GM12891 (cell line): Measurements from ENCODE around the gene SUSD5.
"Not testable (repeated sequence)": the region's sequence is repeated elsewhere in the genome, so short reads cannot be mapped to it uniquely, and the experiment has no call there.

Experiments used
- DNase-seq: peaks from one replicate; pipeline ENCODE4 v3.0.0; 2011; ENCODE audit warnings: low spot score; ENCODE audit not compliant: insufficient read length
- FAIRE-seq: peaks from 2 replicates; lab custom pipeline; 2011; peaks lifted over from hg19 to GRCh38; lab: Jason Lieb, UNC
- PAX5 ChIP-seq: IDR thresholded peaks from 2 replicates; pipeline ENCODE4 v1.6.1; 2011; ENCODE audit warnings: low read length, moderate library complexity, mild to moderate bottlenecking; ENCODE audit not compliant: insufficient read depth, severe bottlenecking
- POLR2A ChIP-seq: IDR thresholded peaks from 2 replicates; pipeline ENCODE4 v1.6.1; 2011; ENCODE audit warnings: low read depth, low read length, control low read depth
- POLR2AphosphoS5 ChIP-seq: IDR thresholded peaks from 2 replicates; pipeline ENCODE4 v1.6.1; 2011; ENCODE audit warnings: low read depth, low read length, control low read depth
- POU2F2 ChIP-seq: IDR thresholded peaks from 2 replicates; pipeline ENCODE4 v1.6.1; 2011; ENCODE audit warnings: low read depth, mild to moderate bottlenecking, control low read depth, low read length, moderate library complexity
- SPI1 ChIP-seq: IDR thresholded peaks from 2 replicates; pipeline ENCODE4 v1.6.1; 2011; ENCODE audit warnings: low read depth, low read length, control low read depth
- TAF1 ChIP-seq: IDR thresholded peaks from 2 replicates; pipeline ENCODE4 v1.6.1; 2011; ENCODE audit warnings: low read depth, low read length, control low read depth

Gene SUSD5

GRCh38 chr3:33202711-33203457, 15.7 kb downstream of the SUSD5 start:
- TF ChIP-seq POLR2AphosphoS5, result no peak
- TF ChIP-seq POU2F2, result no peak
- TF ChIP-seq SPI1, result no peak
- TF ChIP-seq TAF1, result no peak
- no peak for TF ChIP-seq PAX5
- TF ChIP-seq POLR2A, result no peak
- FAIRE-seq, result no peak
- DNase-seq, result no peak

GRCh38 chr3:33201195-33201594, 17.4 kb downstream of the SUSD5 start:
- no peak for TF ChIP-seq PAX5
- TF ChIP-seq SPI1, result no peak
- TF ChIP-seq POLR2A, result no peak
- TF ChIP-seq POLR2AphosphoS5, result no peak
- DNase-seq (no peak), FAIRE-seq (no peak)

- TF ChIP-seq SPI1 (no peak), POLR2AphosphoS5 (no peak), TAF1 (no peak), POLR2A (no peak), POU2F2 (no peak), PAX5 (no peak)
- FAIRE-seq, result no peak
- DNase-seq, result no peak
Observed at GRCh38 chr3:33196538-33196937, 22.1 kb downstream of the SUSD5 start.

GRCh38 chr3:33194303-33194702, 24.3 kb downstream of the SUSD5 start:
- TF ChIP-seq POLR2AphosphoS5 (no peak), PAX5 (no peak), TAF1 (no peak), POLR2A (no peak), POU2F2 (no peak), SPI1 (no peak)
- DNase-seq (no peak), FAIRE-seq (no peak)

GRCh38 chr3:33187368-33187634, 31.3 kb downstream of the SUSD5 start:
- DNase-seq (no peak), FAIRE-seq (no peak)

GRCh38 chr3:33186524-33187367, 31.9 kb downstream of the SUSD5 start:
- DNase-seq, result no peak
- FAIRE-seq, result no peak
- TF ChIP-seq POLR2AphosphoS5, result no peak
- TF ChIP-seq POLR2A, result no peak
- TF ChIP-seq TAF1, result no peak

More at GRCh38 chr3:33187368-33187634, 31.3 kb downstream of the SUSD5 start:
- no peak for TF ChIP-seq POU2F2
- TF ChIP-seq POLR2A, result no peak
- TF ChIP-seq PAX5, result no peak
- no peak for TF ChIP-seq POLR2AphosphoS5
- no peak for TF ChIP-seq TAF1
- TF ChIP-seq SPI1, result no peak

- DNase-seq (no peak), FAIRE-seq (no peak)
- TF ChIP-seq TAF1 (no peak), PAX5 (no peak), POLR2AphosphoS5 (no peak), POU2F2 (no peak), SPI1 (no peak), POLR2A (no peak)
Observed at GRCh38 chr3:33184863-33185262, 33.7 kb downstream of the SUSD5 start.

- FAIRE-seq, DNase-seq: not testable (repeated sequence)
Observed at GRCh38 chr3:33181641-33182040, 37.0 kb downstream of the SUSD5 start.

GRCh38 chr3:33181229-33181628, 37.4 kb downstream of the SUSD5 start:
- FAIRE-seq (no peak), DNase-seq (no peak)

GRCh38 chr3:33179132-33179531, 39.5 kb downstream of the SUSD5 start:
- FAIRE-seq (no peak), DNase-seq (no peak)
- TF ChIP-seq POLR2AphosphoS5 (no peak), SPI1 (no peak), POU2F2 (no peak), TAF1 (no peak), POLR2A (no peak), PAX5 (no peak)

More at GRCh38 chr3:33181229-33181628, 37.4 kb downstream of the SUSD5 start:
- TF ChIP-seq SPI1 (no peak), TAF1 (no peak), POLR2A (no peak), POLR2AphosphoS5 (no peak), PAX5 (no peak), POU2F2 (no peak)
